HK-2 (cell line): ENCODE measurements around the gene CHRNB4.

Experiments
- DNase-seq: peaks from one replicate; pipeline ENCODE4 v3.0.0-alpha.2; 2018; ENCODE audit not compliant: unreplicated experiment

CHRNB4 gene

DNA sequence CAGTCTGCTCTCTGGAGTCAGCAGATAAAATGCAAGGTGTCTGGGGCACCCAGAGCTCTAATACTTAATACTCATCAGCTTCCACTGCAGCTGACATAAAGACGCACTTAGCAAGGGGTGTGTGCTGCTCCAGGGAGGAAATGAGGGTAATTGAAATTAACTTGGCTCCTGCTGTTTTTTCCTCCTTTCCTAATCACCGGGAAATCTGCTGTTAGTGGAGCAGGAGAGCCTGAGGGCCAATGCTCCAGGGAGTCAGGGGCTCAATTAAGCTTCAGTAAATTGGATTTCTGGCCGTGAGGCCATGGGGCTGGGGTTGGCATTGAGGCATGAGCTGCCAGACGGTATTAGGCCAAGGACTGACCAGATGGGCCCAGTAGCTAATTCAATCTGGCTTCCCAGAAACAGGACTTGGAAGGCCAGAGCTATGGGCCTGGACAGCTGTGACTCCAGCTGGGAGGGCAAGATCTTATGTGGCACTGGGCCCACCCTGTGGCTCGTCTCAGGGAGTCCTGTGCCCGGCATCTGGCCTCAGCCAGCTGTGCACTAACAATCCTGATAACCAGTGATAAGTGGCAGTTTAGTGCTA lies 30.7 kb upstream of the CHRNB4 start:
- no peak for DNase-seq

DNA sequence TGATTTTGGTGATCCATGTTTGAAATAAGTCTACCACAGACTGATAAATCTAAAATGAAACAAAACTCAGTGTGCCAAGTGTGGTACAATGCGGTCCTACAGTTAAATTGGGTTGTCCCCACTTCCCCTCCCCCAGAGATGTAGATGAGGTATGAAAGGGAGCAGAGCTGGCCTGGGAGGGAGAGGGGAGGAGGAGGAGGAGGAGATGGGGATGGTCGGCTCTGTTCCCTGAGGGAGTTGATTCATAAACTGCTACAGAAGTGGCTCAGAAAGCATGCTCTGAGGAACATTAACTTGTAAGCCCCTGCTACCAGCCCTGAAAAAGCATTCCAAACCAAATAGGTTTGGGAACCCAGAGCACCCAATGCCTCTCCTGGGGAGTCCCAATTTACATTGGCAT lies 28.0 kb upstream of the CHRNB4 start:
- DNase-seq, result no peak

DNA sequence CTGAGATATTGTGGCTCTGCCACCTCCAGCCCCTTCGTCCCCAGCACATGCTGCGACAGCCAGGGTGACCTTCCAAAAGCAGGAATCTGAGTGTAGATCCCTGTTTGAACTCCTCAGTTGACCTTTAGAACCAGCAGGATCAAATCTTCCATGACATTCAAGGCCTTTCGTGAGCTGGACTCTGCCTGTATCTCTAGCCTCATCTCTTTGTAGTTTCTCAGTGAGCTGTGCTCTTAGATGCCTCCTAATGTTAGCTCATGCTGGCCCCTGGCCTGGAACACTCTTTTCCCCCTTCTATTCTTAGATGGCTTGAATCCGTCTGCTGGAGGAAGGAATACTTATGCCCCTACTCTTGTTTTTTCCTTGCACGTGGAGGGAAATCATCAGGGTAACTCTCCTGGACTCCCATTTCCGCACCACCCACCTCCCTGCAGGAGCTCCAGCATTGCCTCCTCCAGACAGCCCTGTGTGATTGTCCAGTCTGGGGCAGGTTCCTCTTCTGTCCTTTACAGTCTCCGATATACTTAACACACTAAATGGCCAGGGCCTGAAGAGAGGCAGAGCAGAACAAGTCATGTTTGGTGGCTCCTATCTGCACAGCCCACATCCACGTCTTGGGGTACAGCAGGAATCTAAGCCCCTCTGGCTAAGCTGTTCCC lies 26.7 kb upstream of the CHRNB4 start:
- no peak for DNase-seq

DNA sequence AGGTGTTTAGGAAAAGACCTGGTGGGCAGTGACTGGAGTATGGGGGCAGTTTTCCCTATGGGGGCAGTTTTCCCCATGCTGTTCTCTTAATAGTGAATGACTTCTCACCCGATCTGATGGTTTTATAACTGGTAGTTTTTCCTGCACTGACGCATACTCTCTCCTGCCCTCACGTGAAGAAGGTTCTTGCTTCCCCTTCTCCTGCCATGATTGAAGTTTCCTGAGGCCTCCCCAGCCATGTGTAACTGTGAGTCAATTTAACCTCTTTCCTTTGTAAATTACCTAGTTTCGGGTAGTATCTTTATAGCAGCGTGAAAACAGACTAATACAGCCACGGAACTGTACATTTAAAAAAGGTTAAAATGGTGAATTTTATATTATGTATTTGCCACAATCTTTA lies 25.0 kb upstream of the CHRNB4 start:
- no peak for DNase-seq

DNA sequence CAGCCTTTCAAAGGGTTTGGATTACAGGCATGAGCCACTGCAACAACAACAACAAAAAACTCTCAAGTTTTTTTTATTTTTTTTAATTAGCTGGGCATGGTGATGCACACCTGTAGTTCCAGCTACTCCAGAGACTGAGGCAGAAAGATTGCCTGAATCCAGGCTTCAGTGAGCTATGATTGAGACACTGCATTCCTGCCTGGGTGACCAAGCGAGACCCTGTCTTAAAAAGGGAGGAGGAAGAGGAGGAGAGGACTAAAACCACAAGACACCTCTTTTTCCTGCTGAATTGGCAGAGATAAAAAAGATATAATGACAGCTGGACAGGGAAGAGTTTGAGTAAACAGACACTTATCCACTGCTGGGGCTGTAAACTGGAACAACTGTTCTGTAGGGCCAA lies 22.7 kb upstream of the CHRNB4 start:
- no peak for DNase-seq

DNA sequence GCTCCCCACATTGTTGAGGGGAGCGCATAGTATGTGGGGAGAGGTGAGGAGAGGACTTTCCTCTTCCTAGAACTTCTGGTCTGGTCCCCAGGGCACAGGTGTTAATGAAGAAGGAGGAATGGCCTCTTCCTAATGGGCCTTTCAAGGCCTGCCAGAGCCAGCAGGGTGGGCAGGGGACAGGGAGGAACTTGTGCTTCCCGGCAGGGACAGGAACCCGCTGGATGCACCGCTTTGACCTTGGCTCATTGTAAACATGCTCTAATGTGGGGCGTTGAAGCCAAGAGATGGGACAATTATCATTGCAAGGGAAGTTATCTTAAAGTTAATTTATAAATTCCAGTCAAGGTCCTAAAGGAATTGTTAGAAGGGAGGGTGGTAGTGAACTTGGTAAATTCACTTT lies 21.0 kb upstream of the CHRNB4 start:
- DNase-seq, result no peak

DNA sequence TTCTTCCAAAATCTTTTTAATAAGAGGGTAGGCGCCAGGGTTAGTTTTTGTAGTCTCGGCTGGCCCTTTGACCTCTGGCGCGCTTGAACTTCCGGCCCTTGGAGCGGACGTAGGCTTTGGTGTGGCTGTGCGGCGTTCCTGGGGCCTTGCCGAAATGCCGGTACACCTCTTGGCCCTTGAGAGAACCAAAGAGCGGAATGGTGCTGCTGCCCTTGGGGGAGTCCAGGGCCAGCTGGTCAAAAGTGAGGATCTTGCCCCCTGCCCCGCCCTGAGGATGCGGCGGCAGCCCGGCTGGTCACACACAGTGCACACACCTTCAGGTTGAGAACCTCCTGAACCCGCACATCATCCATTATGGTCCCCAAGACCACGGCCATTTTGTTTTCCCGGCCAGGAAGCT lies 20.0 kb upstream of the CHRNB4 start:
- DNase-seq, result no peak

DNA sequence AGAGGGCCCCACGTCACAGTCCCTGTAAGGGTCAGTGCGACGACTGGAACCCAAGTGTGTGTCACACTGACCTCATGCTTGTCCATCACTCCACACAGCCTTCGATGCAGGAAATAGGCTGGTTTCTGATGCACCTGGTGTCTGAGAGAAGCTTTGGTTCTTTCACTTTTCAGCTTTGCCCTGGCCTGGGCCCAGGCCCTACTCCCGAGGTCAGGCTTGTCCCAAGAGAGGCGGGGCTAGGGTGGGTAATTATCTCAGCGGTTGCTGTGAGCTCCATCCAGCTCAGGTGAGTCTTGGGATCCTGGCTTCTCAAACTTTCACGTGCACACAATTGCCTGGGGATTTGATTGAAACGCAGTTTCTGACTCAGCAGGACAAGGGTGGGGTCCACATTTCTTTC lies 19.6 kb upstream of the CHRNB4 start:
- DNase-seq, result no peak

DNA sequence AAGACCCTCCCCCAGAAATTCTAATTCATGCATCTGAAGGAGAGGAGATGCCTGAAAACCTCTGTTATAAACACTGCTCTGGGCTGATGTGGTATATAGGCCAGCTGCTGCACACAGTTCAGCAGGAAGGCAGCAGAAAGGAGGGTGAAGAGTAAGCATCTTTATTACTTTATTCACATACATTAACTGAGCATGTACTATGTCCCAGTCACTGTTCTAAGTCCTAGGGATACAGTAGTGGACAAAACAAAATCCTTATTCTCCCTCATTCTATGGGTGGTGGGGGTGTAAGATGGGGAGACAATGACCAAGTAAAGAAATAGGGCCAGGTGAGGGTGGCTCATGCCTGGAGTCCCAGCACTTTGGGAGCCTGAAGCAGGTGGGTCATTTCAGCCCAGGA lies 17.8 kb upstream of the CHRNB4 start:
- DNase-seq, result no peak

DNA sequence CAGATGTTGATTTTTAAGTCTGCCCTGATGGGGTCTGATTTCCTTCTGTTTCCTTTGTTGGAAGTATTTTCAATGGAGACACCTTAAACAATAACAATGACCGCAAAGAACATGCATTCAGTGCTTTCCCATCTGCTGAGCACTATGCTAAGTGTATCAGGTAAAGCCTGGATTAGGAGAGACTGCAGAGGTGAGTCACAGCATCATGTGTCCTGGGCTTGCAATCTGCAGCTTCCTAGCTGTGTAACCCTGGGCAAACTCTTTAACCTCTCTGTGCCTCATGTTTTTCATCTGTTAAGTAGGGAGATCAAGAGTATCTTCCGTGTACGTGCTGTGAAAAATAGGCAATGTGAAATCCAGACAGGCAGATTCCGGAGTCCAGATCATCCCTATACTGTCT lies 13.3 kb upstream of the CHRNB4 start:
- no peak for DNase-seq

DNA sequence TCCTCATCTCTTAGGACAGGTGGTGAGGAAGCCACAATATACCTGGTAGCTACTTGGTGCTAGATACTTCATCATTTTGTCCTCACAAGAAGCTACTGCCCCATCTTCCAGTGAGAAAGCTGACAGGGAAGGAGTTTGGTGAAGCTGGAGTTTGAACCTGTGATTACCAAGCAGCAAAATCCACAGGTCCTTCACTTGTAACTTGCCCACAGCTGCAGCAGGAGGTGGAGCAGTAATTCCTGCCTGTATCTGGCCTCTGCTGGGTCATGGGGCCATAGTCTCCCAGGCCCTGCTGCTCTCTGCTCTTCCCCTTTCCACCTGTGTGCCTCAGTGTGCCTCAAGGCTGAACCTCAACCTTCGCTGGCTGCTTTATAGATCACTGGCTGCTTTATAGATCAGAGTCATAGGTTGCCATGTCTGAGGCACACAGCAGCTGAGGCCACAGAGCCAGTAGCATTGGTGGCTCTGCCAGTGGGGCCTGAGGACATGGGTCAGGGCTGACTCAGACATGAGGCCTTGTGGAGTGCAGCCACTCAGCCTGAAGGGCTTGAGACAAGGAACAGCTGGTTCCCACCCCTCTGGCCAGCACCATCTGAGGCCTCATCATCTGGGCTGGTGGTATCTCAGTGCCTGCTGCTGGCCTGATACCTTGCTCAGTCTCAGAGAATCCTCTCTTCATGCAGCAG lies 11.1 kb upstream of the CHRNB4 start:
- DNase-seq, result no peak

DNA sequence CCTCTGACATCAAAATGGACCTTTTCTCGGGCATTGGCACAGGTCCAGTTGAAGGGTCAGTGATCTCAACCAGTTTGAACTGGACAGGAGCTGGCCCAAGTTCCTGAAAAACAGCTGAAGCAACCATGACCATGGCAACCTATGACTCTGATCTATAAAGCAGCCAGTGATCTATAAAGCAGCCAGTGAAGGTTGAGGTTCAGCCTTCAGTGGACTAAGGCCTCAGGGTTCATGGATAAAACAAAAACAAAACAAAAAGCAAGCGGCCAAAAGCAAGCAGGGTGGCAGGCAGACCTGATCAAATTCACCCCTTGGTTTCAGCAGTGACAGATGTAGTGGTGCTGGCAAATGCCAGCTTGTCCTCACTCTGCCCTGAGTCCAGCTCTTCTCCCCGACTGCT lies 10.0 kb upstream of the CHRNB4 start:
- DNase-seq, result no peak

DNA sequence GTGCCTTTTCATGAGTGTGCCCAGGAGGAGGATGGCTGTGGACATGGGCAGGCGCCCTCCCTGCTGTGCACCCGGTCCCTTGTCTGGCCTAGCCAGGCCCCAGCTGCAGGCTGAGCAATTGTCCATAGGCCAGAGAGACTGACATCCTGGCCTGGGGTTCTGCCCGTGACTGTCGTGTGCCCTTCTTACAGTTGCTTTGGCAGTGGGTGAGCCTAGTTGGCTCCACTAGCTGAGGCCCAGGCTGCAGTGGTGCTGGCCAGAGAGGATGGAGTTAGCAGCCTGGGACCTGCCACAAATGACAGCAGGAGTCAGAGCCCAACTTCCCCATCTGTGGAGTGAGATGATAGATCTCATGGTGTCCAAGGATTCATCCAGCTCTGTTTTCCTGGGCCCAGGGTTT lies 9.0 kb upstream of the CHRNB4 start:
- DNase-seq, result no peak

DNA sequence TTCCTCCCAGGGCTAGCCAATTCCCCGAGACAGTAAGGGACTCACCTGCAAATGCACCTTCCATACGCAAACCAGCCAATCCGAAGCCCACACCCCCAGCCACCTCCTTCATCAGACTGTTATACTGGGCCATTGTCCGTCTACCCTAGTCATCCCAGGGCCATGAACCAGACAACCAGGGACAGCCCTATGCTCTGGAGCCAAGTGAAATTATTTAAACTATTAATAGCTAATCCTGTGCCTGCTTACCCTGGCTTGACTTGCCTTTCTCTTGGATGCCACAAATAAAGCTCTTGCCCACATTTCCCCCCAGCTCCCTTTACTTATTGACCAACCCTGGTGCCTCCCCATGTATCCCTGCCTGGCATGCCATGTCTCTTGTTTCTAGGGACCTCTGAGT lies 4.0 kb upstream of the CHRNB4 start:
- DNase-seq, result no peak

DNA sequence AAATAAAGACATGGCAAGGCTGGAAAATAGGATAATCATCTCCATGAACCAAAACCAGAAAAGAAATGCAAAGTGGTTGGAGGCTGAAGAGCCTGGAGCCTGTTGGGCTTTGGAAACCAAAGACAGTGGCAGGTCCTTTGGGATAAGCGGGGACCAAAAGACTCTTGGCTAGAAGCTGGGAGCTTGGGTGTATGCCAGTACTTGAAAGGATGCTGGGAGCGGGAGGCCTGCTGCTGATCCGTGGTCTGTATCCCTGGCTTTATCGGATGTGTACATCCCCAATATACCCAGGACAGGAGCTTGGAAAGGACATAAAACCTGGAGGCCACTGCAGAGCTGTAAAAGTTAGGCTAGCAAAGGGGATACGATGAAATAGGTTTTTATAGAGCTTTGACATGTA lies 1.3 kb upstream of the CHRNB4 start:
- no peak for DNase-seq

DNA sequence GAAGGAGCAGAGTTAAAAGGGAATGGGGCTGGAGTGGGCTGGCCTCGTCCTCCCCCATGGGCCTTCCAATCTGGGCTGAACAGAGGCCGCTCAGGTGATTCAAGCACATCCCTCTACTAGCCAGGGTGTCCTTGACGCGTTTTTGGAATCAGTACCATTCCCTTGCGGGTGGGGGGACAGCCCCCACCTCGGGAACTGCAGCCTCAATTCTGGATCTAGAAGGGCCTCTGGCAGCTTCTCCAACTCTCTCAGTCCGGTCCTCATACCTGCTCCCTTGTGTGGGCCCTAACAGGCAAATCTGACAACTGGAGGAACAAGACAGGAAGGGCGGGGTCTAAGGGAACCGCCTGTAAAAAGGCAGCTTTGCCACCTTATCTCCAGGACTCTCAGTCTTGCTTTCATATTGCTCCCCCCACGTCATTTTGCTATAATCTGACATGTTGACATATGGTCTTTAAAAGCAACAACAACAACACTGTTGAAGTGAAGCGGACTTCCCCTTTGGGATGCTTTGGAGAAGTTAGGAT lies 802 bp upstream of the CHRNB4 start:
- no peak for DNase-seq

DNA sequence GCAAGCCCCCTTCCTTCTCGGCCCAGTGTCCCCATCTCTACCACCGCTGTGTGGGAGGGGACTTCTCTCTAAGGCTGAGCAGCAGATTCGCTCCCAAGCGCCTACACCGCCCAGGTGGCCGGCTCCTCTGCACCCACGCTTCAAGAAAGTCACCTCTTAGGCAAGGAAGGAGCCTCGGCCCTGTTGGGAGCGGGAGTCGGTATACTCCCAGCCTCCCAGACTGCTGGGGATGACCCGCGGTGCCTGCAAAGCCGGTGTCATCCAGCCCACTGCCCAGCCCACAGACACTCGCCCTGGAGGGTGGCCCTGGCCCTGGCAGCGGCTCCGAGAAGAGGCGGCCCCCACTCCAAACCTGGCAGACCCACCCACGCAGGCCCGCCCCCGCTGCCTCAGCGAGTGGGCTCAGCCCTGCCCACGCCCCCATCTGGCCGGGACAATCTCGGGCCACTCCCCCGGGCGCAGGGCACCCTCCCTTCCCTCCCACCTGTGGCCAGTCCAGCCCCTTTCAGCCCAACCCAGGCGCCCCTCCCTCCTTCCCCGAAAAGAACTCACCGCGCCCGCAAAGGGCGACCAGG lies 396 bp downstream of the CHRNB4 start:
- DNase-seq, result peak; percentile 9

DNA sequence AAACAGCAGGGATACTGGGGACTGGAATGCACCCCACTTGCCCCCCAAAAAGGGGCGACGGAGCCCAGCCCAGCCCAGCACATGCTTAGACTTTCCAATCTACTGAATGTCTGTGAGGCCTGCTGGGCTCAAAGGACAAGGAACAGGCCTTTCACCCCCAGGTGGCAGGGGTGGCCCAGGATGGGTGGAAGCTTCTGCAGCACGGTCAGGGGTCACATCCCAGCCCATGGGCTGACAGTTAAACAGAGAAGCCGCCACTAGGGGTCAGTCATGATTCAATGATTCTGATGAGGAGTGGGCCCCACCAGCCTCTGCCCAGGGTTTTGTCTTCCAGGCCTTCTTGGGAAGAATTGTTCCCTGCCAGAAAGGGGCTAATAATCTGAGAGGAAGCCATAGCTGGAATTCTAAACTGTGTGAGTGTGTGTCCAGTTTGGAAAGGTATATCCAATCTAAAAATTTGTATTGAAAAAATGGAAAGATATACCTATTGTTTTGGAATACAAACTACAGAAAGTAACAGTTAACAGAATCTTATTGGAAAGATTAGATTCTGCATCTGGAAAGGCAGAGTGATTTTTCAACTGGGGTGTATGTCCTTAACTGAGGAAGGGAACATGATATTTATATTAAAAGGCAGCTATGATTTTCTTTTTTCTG lies 2.2 kb downstream of the CHRNB4 start:
- peak; percentile 20 for DNase-seq

DNA sequence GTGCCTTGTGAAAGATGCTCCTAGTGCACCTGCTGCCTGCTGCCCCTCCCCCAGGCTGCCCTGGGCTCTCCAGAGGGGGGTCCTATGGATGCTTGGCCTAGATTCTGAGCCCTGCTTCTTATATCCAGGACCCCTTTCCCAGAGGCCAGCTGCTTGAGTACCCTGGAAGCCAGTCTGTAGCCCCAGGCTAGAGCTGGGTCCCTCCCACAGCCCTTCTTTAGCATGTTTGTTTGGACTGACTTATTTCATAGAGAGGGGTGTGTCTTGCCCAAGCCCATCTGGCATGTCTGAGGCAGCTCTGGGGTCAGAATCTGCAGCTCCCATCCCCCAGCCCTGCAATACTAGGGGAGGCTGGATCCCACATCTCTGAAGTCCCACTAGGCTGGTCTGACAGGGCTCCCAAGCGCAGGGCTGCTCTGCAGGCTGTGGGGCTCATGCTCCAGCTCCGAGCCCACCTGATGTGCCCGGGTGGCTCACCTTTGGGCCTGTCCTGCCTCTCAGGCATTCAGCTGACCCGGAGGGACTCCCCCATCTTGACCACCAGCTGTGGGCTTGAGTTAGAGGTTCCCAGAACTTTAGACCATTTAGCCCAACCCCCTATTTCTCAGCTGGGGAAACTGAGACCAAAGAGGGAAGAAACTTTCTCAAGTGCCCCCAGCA lies 3.1 kb downstream of the CHRNB4 start:
- DNase-seq, result no peak

DNA sequence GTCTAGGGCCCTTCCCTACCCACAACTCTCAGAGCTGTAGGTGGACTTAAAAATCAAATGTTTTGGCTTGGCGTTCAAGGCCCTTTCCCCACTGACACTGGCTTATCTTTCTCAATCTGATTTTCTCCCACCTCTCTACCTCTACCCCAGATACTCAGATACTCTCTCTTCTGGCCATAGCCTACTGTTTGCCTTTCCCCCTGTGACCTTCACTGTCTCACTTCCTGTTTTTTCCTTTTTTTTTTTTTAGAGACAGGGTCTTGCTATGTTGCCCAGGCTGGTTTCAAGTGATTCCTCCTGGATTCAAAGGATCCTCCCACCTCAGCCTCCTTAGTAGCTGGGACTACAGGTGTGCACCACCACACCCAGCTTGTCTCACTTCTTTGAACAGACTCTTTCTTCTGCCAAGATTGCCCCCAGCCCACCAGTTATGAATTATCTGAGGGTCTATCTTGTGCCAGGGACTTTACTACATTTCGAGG lies 4.6 kb downstream of the CHRNB4 start:
- DNase-seq, result no peak

DNA sequence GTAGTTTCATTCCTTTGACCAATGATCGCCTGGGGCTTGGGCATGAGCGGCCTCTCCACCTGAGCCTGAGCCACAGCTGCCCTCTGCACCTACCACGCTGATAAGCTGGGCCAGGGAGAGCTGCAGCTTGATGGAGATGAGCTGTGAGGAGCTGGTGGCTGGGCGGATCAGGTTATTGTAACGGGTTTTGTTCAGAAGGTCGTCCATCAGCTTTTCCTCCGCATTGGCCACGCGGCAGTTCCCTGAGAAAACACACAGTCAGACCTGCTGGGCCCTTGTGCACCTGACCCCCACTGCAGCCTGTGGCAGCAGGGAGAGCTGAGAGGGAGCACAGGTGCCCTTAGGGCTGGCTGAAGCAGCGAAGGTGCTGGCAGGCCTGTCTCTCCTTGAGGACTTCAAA lies 5.7 kb downstream of the CHRNB4 start:
- no peak for DNase-seq
